Measurements from ENCODE around the gene EXOC1. TPM values are rescaled to one million over a fixed set of nuclear protein-coding genes. Genes with fewer than 3 reads are reported as not detected.

The EXOC1 gene
- total and polyA plus RNA-seq, 10 of the 15 experiments (the other 5 are each of a cell fraction or from before 2014, with no cell fraction given): 11.8 to 36.6 (median 21.1) TPM

GRCh38 chr4:55948726-55949481 is 95.5 kb downstream of the EXOC1 start, which contains the start of gene CEP135 (continued):
- TF ChIP-seq MLLT1 (IDR thresholded peaks at IDR 0.05) (no peak), RELB (IDR thresholded peaks at IDR 0.05; ENCODE audit: low read depth) (0 out of 2 replicates have a peak, but pooled peaks have one; percentile 8), SUPT20H (IDR thresholded peaks at IDR 0.05; ENCODE audit: borderline replicate concordance, control insufficient read depth, low read depth, low read length) (no peak), SREBF1 (IDR thresholded peaks at IDR 0.05; ENCODE audit: low read length) (0 out of 2 replicates have a peak, but pooled peaks have one; percentile 8), PML (IDR thresholded peaks at IDR 0.05; ENCODE audit: low read length) (0 out of 2 replicates have a peak, but pooled peaks have one; percentile 18), RELA (IDR thresholded peaks at IDR 0.05; ENCODE audit: borderline replicate concordance, partially characterized antibody) (peak; percentile 53), BCL3 (IDR thresholded peaks at IDR 0.05; ENCODE audit: borderline replicate concordance, insufficient read depth, low read depth, low read length, poor library complexity, severe bottlenecking) (peak; percentile 34), MEF2B (IDR thresholded peaks at IDR 0.05; ENCODE audit: partially characterized antibody, poor library complexity, severe bottlenecking) (peak; percentile 16), WRNIP1 (IDR thresholded peaks at IDR 0.05; ENCODE audit: borderline replicate concordance, low read depth, low read length) (peak; percentile 56; the same call in 1 of the 2 replicates), HDGF (IDR thresholded peaks at IDR 0.05) (no peak), RFX5 (IDR thresholded peaks at IDR 0.05; ENCODE audit: low read depth, low read length) (peak; percentile 49; the same call in 1 of the 2 replicates), SMAD5 (IDR thresholded peaks at IDR 0.05; ENCODE audit: low read depth) (peak; percentile 79), ZNF207 (IDR thresholded peaks at IDR 0.05; ENCODE audit: borderline replicate concordance) (peak; percentile 84; the same call in 1 of the 2 replicates), CHD4 (IDR thresholded peaks at IDR 0.05) (no peak), EGR1 (IDR thresholded peaks at IDR 0.05; ENCODE audit: borderline replicate concordance in 1 of 2, low read depth in 2 of 2, low read length in 2 of 2) (peak; percentile 3 to 34; a peak in 1 of 3 replicates), ASH2L (IDR thresholded peaks at IDR 0.05; ENCODE audit: borderline replicate concordance, low read depth) (peak; percentile 80; the same call in 1 of the 2 replicates), YY1 (IDR thresholded peaks at IDR 0.05; ENCODE audit: low read depth, low read length) (peak; percentile 94), RCOR1 (conservative IDR thresholded peaks at IDR 0.05; ENCODE audit: low read depth, low read length) (peak; percentile 81; the same call in 1 of the 2 replicates), BCLAF1 (IDR thresholded peaks at IDR 0.05) (no peak), FOXK2 (IDR thresholded peaks at IDR 0.05) (no peak)

All from GM12878 (cell line).